Astrocyte of the cerebellum (primary cell): Measurements from ENCODE around the gene NTMT2.

Source experiments
- DNase-seq: peaks from one replicate; pipeline ENCODE4 v3.0.0-alpha.2; 2011; ENCODE audit warnings: low read depth
- H3K4me3 ChIP-seq: 2 replicates; pipeline ENCODE4 v1.5.1; 2011; ENCODE audit warnings: mild to moderate bottlenecking, low read depth, low read length, moderate library complexity
- CTCF ChIP-seq: IDR thresholded peaks from 2 replicates; pipeline ENCODE4 v1.5.1; 2012; ENCODE audit warnings: low read length, low read depth, moderate library complexity, mild to moderate bottlenecking; ENCODE audit errors: missing control alignments
- in situ Hi-C: cut with HindIII; loops from 2 replicates; pipeline ENCODE4 v1.10.0; 2017; ENCODE audit warnings: low sequenced_read_pairs

Gene NTMT2

GRCh38 chr1:170214117-170215032 is 68.6 kb downstream of the NTMT2 start:
- no peak overlapping the region for H3K4me3 ChIP-seq
- TF ChIP-seq CTCF = no peak
- no peak for DNase-seq
- in situ Hi-C loops = no loop called here

GRCh38 chr1:170215072-170215885 is 69.5 kb downstream of the NTMT2 start:
- no peak for DNase-seq
- H3K4me3 ChIP-seq = no peak overlapping the region
- in situ Hi-C loops = no loop called here
- no peak for TF ChIP-seq CTCF

GRCh38 chr1:170217517-170218256 is 71.9 kb downstream of the NTMT2 start:
- in situ Hi-C loops = no loop called here
- no peak for TF ChIP-seq CTCF
- H3K4me3 ChIP-seq = no peak overlapping the region
- no peak for DNase-seq

GRCh38 chr1:170218257-170218650 is 72.5 kb downstream of the NTMT2 start:
- in situ Hi-C loops = no loop called here
- TF ChIP-seq CTCF = no peak
- DNase-seq = no peak
- H3K4me3 ChIP-seq = no peak overlapping the region
